ENCODE data around the gene IGF1.

Gene IGF1

GRCh38 chr12:102426599-102427542 lies 53.5 kb downstream of the IGF1 start:
- no peak for DNase-seq (ENCODE audit: low spot score)

GRCh38 chr12:102425109-102426039 lies 55.0 kb downstream of the IGF1 start:
- no peak for DNase-seq (ENCODE audit: low spot score)

- no peak for DNase-seq (ENCODE audit: low spot score)
Measured at GRCh38 chr12:102423462-102423861, 56.9 kb downstream of the IGF1 start.

GRCh38 chr12:102421802-102422583 lies 58.4 kb downstream of the IGF1 start:
- no peak for DNase-seq (ENCODE audit: low spot score)

- no peak for DNase-seq (ENCODE audit: low spot score)
Measured at GRCh38 chr12:102419094-102419764, 61.1 kb downstream of the IGF1 start.

- no peak for DNase-seq (ENCODE audit: low spot score)
Measured at GRCh38 chr12:102417055-102417454, 63.3 kb downstream of the IGF1 start.

- no peak for DNase-seq (ENCODE audit: low spot score)
Measured at GRCh38 chr12:102415515-102415914, 64.8 kb downstream of the IGF1 start.

- DNase-seq (ENCODE audit: low spot score) = no peak
Measured at GRCh38 chr12:102413396-102413795, 67.0 kb downstream of the IGF1 start.

- no peak for DNase-seq (ENCODE audit: low spot score)
Measured at GRCh38 chr12:102410511-102410910, 69.9 kb downstream of the IGF1 start.

- no peak for DNase-seq (ENCODE audit: low spot score)
Measured at GRCh38 chr12:102408487-102409297, 71.7 kb downstream of the IGF1 start.

GRCh38 chr12:102407776-102408486 lies 72.4 kb downstream of the IGF1 start:
- DNase-seq (ENCODE audit: low spot score) = no peak

GRCh38 chr12:102406033-102406584 lies 74.3 kb downstream of the IGF1 start:
- DNase-seq (ENCODE audit: low spot score) = peak; percentile 83

- no peak for DNase-seq (ENCODE audit: low spot score)
Measured at GRCh38 chr12:102401087-102401486, 79.3 kb downstream of the IGF1 start.

- DNase-seq (ENCODE audit: low spot score) = no peak
Measured at GRCh38 chr12:102399653-102400052, 80.7 kb downstream of the IGF1 start.

- DNase-seq (ENCODE audit: low spot score) = no peak
Measured at GRCh38 chr12:102396276-102396675, 84.1 kb downstream of the IGF1 start.

- DNase-seq (ENCODE audit: low spot score) = no peak
Measured at GRCh38 chr12:102394200-102394599, 86.2 kb downstream of the IGF1 start.

- DNase-seq (ENCODE audit: low spot score) = no peak
Measured at GRCh38 chr12:102390068-102390467, 90.3 kb downstream of the IGF1 start.

- no peak for DNase-seq (ENCODE audit: low spot score)
Measured at GRCh38 chr12:102388469-102388868, 91.9 kb downstream of the IGF1 start.

GRCh38 chr12:102385343-102385742 lies 95.0 kb downstream of the IGF1 start:
- no peak for DNase-seq (ENCODE audit: low spot score)

All from globus pallidus (tissue), 1 donor.